ENCODE measurements around the gene MTX2.

MTX2 gene

DNA sequence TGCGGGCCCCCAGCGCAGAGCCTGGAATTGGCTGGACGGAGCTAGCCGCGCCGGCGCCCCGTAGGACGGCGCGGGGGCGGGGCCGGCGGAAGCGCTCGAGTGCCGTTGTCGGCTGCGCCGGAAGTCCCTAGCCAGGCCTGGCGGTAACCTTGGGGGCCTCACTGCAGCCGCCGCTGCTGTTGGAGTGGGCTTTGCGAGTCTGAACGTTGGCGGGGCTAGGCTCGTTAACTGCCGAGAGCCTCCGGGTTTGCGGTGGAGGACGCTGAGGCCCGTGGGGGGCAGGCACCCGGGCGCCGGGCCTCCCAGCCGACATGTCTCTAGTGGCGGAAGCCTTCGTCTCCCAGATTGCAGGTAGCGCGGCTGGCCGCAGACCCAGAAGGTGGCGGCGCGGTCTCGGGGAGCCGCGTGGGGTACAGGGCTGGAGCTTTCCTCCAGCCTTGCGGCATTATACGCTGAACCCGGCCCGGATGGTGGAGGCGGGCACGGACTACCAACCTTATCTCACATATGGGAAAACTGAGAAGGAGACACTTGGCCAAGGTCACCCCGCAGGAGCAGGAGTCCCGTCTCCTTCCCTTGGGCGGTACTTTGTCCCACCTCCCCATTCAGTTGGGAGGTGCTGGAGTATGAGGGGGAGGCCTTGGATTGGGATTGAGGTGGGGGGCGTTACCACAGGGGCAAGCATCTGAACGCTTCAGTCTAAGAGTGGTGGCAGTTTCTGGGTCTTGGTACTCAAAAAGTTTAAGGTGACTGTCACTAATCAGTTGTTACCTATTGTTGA lies at the start of gene MTX2:
Gene MTX2, plus strand, starts transcription at position 124 of the 781 bp plus-strand sequence. Its CDS starts 188 bp downstream, at position 312.
- peak; percentile 71 for DNase-seq

DNA sequence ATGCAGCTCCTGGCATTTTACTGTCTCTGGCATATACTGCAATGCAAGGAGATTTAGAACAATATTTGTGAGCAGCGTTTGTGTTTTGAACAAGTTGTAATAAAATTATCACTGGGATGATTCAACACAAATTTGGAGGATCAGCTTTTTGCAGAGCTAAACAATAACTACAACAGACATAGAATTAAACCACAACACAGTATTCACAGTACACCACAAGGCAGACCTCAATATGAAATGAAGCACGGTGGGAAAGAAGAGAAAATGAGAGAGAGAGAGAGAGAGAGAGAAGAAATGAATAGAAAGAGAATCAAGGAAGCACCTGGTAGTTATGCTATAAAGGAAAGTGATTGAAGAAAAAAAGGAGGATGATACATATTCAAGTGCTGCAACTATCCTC lies 41.4 kb upstream of the MTX2 start:
- DNase-seq = no peak

DNA sequence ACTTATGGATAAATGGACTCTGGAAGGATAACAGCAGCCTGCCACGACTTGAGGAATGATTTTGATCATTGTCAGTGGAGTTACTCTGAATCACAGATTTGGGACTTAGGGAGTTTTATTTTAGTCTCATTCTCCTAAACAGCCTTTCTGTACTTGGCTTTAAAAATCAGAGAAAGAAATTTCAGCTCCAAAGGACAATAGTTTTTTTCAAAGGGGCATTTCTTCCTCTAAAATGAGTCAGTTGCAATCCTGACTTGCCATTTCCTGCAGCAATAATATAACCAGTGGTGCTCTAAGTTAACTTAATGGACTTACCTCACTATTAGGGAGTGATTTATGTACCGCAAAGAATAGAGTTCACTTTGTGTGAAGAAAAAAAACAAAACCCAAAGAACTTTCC lies 35.1 kb upstream of the MTX2 start:
- DNase-seq = no peak

DNA sequence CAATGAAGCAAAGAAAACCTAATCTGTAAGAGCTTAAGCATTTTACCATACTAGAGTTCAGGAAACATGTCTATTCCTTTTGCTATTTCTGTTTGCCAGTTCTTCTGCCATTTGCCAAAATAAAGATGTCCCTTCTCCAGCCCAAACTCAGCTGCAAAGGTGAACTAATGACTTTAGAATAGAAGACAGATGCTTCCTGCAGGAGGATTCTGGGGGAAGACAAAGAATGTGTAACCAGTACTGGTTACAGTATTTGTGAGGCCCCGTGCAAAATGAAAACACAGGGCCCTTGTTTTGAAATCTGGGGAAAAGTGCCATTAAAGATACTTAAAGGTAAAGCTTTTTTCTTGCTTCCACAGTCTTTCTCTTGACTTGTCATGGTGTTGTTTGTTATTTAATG lies 34.3 kb upstream of the MTX2 start:
- no peak for DNase-seq

DNA sequence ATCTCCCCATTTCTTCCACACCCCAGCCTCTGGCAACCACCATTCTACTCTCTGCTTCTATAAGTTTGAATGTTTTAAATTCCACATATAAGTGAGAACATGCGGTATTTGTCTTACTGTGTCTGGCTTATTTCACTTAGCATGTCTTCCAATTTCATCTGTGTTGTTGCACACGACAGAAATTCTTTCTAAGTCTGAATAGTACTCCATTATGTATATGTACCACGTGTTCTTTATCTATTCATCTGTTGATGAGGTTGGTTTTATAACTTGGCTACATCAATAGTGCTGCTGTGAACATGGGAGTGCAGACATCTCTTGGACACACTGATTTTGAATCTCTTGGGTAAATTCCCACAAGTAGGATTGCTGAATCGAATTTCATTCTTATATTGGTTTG lies 31.8 kb upstream of the MTX2 start:
- no peak for DNase-seq

DNA sequence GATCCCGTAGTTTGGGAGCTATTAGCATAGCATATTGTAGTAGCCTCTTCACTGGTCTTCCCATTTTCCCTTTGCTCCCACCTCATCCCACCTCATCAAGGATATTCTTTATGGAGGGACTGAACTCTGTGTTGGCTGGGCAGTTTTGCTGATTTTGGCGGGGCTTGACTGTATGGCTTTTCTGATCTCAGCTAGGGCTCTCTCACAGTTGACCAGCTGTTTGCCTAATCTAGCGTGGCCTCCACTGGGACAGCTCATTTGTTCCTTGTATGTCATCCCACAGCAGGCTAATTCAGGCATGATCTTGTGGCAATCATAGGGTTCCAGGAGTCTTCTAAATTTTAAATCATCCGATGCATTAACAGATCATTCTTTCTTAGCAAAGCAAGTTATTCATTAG lies 30.2 kb upstream of the MTX2 start:
- DNase-seq = no peak

DNA sequence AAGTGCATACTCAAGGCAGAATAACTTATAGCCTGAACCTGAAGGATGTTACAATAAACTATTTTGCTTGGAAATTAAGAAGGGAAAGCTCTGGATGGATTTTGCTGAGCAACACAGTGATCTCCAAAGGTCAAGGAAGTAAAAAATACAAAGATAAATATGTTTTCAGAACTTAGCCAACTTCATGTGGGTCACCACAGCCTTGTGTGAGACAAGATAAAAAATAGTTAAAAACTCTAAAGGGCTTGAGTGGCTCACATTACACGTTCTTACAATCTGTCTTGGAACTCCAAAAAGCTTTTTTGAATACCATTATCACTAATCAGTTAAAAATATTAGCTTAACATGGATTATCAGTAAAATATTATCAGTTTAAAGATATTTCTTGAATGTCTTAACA lies 28.9 kb upstream of the MTX2 start:
- no peak for DNase-seq

DNA sequence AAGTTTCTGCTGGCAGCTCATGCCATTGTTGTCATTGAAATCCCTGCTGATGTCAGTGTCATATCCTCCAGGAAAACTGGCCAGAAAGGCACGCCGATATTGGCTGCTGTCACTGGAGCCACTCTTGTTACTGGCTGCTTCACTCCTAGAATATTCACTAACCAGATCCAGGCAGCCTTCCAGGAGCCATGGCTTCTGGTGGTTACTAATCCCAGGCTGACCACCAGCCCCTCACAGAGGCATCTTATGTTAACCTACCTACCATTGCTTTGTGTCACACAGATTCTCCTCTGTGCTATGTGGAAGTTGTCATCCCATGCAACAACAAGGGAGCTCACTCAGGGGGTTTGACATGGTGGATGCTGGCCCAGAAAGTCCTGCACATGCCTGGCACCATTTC lies 27.0 kb upstream of the MTX2 start:
- DNase-seq = no peak

DNA sequence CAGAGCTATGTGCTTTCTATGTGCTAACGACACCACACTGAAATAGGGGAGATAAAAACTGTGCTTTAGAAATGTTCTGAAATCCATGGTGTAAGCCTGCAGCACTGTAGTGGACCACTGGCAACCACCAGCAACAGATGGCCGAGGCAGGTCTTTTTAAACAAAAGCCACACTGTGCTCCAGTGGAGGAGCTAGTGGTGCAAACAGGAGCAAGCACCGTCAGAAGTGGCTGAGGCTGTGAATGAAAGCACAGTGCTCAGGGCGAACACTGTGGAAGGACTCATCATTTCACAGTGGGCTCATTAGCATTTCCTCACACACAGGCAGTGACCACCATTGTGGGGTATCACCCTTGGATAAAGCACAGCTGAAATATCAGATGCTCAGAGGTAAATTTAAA lies 22.9 kb upstream of the MTX2 start:
- no peak for DNase-seq

DNA sequence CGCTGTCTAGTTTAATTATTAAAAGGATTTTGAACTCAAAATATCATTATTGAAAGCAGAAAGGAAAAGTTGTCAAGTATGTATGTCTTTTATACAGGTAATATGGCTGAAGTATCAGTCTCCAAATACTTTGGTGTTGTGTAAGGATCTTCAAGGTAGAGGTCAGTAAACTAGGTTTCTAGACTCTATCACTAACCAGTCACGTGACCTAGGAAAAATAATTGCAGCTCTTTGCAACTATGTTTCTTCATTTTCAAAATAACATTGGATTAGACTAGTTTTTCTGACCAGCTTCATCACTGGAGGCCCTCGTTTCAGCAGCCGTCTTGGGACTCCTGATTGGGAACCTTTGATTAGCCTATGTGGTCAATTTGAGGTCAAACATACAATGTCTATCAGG lies 21.4 kb upstream of the MTX2 start:
- no peak for DNase-seq

DNA sequence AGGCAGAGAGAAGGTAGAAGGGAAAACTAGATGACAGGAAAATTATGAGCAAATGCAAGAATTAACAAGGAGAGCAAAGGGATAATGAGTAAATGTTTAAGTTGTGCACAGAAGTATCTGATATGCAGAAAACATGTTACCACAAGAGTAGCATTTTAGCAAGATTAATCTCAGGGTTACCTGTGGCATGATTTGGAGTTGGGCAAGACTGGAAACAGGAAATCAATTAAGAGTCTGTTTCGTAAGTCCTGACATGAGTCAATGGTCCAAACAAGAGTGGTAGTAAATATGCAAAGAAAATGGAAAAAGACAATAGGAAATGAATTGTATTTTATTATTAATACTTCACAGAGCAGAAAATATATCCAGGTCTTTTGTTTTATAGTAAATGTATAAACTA lies 17.3 kb upstream of the MTX2 start:
- no peak for DNase-seq

DNA sequence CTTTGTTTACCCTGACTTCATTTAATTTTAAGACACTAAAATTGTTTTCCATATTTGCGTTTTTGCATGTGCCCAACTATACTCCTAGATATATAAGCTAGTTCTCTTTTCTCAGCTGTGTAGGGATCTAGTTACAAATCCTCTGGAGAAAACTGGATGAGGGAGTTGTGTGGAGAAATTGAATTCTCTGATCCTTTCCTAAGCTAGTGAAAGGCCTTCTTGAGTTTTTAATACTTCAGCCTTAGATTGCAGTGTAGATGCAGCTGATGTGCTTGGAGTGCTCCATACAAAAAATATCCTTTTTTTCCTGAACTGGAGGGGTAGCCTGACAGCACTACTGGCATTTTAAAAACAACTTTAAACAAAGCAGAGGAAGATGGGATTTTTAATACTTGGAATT lies 8.6 kb upstream of the MTX2 start:
- DNase-seq = no peak

DNA sequence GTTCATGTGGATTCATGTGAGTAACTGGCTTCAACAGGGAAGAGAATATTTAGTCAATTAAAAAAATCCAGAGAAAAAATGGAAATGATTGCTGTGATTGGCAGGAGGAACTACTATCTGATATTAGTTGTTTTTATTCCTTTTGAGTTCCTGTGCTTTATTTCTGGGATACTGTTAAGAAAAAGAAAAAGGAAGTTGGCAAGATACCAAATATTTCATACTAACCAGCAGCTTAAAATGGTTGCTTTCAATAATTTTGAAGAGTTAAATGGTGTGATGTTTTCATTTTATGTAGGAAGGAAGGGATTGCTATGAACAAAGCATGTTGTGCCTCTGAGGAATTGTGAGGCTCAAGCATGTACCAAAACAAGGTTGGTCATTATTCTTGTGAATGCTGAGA lies 8.1 kb upstream of the MTX2 start:
- DNase-seq = no peak

DNA sequence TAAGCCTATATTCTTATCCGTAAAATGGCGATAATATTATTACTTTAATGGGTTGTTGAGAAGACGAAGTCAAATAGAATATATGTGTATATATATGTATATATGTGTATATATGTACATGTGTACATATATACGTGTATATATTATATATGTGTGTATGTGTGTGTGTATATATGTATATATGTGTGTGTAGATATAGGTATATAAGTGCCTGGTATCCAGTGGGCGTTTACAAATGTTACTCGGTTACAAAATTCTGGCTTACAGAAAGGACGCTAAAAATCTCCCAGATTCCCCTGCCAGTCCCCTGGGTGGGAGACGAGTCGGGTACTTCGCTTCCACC lies 295 bp upstream of the MTX2 start:
- no peak for DNase-seq

DNA sequence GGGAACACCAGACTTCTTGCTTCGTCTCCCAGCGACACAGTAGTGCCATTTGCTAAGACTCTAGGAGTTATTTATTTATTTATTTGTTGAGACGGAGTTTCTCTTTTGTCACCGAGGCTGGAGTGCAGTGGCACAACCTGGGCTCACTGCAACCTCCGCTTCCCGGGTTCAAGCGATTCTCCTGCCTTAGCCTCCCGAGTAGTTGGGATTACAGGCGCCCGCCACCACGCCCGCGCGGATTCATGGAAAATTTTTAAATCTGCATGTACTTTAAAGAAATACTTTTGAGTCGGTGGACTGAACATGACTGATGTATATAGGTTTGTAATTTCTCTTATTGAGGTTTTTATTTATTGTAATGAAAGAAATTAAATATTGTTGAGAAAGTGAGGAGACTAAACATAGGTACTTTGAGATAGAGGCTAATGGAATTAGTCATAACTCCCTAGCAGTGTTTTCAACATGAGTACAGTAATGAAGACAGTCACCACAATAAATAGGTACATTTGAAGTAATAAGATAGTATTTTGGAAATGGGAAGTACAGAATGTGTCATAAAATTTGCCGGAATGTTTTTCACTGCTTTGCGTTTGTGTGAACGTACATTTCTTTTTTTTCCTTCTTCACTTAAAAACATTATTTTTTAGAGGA lies 983 bp downstream of the MTX2 start:
- no peak for DNase-seq

DNA sequence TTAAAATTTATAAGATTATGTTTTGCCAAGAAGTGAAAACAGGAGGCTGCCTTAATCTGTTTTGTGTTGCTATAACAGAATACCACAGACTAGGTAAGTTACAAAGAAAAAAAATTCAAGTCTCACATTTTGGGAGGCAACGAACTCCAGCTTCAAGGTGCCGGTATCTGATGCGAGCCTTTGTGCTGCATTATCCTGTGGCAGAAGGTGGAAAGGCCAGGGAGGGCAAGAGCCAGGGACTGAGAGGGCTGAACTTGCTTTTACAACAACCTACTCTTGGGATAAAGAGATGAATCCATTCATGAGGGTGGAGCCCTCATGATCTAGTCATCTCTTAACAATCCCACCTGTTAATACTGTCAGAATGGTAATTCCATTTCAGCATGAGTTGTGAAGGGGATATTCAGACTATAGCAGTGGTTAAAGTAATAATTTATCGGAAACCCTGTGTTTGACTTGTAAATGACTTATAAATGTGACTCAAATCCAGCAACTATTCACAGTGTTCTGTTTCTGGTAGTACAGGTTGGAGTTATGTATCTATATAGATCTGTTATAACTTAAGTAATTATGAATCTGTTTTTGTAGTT lies 3.7 kb downstream of the MTX2 start:
- no peak for DNase-seq

DNA sequence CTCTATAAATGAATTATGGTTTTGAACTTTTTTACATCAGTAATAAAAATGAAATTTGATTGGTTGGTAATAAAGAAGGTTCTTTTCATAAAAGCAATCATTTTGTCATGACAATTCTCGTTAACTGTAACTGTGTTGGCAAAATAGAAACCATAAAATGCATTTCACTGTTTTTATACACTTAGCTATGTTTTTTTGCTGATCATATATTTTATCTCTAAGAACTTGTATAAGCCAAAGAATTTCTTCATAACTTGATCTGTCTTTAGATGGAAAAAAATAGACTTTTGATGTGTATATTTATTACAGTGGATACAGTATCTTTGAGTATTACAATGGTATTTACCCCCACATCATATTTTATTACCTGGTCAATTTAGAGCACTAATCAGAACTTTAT lies 9.7 kb downstream of the MTX2 start:
- DNase-seq = no peak

DNA sequence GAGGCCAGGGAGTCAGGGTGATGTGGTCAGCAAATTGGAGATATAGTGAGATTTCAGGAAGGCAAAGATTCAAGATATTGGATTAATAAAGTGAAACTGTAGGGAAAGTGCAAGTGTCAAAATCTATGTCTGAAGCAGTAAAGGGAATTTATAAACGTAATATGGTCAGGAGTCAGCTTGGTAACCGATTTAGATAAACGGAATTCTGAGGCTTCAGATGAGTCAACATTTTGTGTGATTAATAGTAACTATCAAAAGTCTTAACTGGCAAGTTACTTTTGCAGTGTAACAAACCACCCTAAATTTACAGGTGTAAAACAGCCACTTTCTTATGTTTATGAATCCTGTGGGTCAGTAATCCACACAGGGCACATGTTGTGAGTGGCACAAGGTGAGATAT lies 10.9 kb downstream of the MTX2 start:
- no peak for DNase-seq

DNA sequence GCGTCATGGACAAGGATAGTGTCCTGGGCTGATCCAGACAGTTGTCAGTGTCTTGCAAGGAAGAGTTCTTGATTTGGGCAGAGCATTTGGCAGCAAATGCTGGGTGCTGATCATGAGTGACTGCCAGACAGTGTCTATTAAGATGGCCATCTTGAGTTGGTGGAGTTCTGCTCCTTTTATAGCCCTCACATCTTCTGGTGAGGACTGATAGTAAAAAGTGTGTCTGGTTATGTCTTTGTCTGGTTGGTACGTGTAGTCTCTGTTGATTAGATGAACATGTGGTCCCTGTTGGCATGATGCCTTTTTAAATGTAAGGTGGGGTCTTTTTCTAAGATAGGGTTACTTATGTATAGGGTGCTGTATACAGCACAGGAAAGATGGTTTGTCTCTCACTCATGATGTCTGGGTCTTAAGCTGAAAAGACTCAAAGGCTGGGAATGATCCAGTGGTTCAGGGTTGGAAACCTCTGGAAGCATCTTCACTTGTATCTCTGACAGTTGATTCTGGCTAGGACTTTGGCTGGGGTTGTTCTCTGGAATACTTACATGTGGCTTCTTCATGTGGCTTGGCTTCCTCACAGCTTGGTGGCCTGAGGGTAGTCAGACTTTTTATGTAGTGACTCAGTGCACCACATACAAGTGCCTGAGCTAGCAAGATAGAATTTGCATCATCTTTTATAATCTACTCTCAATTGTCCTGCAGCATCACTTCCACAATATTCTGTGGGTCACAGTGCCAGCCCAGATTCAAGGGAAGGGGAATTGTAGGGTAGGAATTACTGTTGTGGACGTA lies 11.8 kb downstream of the MTX2 start:
- no peak for DNase-seq

DNA sequence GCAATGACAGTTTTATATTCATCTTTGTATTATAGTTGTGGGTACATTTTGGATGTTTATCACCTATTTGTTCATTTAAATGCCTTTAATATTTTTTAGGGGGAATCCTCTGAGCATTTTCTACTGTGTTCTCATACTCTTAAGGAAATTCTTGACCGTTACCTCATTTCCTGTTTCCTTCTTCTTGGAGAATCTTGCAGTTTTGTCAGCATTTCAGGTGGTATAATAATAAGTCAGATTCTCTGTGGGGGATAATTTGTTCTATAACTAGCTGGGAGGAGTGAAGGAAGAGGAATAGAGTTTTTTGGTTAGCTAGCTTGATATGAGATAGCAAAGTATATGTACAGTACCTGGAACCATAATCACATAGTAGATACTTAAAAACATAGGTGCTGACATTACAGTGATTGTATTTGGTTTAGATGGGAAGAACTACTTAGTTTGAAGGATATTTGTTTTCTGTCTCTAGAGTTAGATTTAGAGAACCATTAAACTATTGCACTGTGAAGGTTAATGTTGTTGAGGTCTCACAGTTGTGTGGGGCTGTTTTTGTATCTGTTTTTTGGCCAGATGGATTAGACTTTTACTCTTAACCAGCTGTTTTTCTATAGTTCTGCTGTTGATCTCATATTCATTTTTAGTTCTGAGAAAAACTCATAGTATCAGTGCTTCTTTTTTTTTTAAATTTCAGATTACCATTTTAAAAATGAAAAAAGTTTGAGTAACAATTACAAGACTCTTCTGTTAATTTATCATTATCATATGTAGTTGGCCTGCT lies 14.2 kb downstream of the MTX2 start:
- DNase-seq = no peak

DNA sequence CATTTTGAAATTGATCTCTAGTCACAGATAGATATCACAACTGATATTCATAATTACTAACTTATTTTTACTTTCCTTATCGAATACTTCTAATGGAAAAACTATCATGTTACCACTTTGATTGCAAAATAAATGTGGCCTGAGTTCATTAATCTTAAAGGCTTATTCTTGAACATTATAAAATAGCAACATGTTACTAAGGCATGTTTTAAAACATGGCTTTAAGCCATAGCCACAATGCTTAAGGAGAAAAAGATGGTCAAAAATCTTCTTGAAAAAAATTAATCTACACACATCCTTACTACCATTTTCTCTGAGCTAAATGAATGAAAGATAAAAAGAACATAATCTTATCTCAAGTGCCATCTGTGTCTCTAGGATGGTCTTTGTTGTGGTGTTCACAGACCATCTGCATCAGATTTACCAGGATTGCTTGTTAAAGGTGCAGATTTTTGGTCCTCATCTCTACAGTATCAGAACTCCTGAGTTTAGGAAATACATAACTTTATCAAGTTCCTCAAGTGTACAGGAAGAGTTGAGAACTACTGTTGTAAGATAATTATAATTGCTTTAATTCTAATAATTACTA lies 15.3 kb downstream of the MTX2 start:
- DNase-seq = no peak

DNA sequence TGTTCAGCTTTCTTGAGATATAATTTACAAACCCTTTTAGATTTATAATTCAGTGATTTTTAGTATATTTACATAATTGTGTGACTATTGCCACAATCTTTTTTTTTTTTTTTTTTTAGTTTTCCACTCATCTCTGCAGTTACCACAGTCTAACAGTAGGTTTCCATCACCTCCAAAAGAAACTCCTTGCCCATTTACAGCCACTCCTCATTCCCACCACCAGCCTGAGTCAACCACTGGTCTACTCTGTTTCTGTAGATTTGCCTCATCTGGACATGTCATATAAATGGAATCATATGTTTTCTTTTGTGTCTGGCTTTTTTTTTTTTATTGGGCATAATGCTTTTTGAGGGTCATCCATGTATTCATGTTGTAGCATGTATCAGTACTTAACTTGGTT lies 16.1 kb downstream of the MTX2 start:
- no peak for DNase-seq

DNA sequence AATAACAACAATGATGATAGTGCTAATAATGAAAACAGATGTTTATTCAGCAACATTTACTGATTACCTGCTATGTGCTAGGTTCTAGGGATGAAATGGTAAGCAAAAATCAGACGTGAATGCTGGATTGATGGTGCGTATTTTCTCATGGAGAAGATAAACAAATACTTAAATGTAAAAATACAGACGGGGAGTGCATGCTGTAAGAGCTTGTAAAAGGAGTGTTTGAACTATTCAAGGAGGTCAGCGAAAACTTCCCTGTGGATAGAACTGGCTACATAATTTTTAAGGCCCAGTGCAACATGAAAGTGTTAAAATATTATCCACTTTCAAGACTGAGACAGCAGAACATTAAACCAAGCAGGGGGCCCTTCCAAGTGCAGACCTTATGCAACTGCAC lies 22.1 kb downstream of the MTX2 start:
- no peak for DNase-seq
